Stimulated activated CD8-positive, alpha-beta memory T cell treated with anti-CD3 and anti-CD28 coated beads, Interleukin-4, amount 100 ng/mL, for 4 hours (primary cell): Measurements from ENCODE around the gene TIGD1.
"Not testable (repeated sequence)": the region's sequence is repeated elsewhere in the genome, so short reads cannot be mapped to it uniquely, and the experiment has no call there.

Experiments used
- DNase-seq, 2 donors: peaks; one replicate each; pipeline ENCODE4 v3.0.0-alpha.2; 2020; ENCODE audit warnings: low read depth in 2 of 2, low spot score in 1 of 2

Gene TIGD1

GRCh38 chr2:232539298-232540231 lies 10.8 kb downstream of the TIGD1 start, which contains the start of gene CHRNG:
TSS of gene CHRNG (plus strand) at chr2:232539692. CDS start at chr2:232539748, 56 bp downstream.
- DNase-seq: no peak

GRCh38 chr2:232538671-232539070 lies 11.7 kb downstream of the TIGD1 start:
- no peak for DNase-seq

DNA sequence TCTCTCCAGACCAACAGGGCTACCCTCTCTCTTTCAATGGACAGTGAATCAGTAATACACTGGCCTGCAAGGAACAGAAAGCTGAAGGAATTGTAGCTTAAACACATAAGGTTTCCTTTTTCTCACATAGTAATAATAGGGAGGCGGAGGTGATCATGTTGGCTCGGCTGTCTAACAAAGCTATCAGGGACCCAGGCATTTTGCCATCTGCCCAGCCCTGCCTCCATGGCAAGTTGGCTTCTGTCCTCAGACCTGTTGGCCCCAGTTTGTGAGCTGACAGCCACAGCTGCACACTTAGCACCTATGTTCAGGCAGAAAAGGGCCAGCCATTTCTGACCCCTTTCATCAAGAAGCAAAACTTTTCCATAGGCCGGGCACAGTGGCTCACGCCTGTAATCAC lies 12.9 kb downstream of the TIGD1 start:
- no peak for DNase-seq

DNA sequence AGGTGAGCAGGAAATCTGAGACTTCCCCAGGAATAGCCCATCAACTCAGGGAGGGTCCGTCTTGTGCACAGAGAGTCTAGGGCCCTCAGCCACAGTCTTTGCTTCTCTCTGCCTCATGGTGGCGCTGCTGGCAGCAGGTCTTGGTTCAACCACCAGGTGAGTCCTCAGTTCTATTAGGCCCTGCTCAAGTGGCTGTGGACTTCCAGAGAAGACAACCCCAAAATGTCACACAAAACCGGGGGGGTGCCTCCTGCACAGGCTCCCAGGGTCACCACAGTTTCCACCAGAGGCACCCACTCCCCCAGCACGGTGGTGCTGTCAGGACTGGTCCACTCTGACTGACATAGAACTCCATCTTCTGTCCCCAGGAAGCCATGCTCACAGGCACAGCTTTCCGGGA lies 13.3 kb downstream of the TIGD1 start:
- no peak for DNase-seq

DNA sequence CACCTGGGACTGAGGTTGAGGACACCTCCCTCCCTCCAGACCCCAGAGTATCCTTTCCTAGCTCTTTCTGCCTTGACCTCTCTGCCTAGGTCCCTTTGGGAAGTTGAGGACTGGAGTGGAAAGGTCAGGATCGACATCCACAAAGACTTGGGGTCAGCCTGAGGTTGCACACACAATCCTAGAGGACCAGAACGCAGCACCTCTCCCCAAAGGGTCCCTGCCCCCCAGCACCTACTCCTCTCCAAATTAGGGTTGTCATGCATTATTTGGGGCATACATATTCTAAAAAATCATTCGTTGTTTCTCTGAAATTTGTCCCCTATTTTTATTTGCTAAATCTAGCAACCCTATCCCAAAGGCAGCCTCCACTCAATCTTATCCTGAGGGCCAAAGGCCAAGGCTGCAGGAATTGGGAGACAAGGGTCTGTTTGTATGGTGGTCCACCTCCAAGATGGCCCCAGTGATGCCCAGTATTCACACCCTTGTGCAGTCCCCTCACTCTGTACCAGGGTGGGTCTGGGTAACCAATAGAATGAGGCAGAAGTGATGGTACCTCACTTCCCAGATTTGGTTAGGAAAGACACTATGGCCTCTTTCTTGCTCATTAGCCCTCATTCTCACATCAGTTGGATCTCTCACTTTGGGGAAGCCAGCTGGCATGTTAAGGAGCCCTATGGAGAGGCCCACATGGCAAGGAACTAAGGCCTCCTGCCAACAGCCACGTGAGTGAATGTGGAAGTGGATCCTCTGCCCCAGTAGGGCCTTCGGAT lies 14.4 kb downstream of the TIGD1 start:
- DNase-seq: no peak

GRCh38 chr2:232534940-232535651 lies 15.3 kb downstream of the TIGD1 start:
- no peak for DNase-seq

GRCh38 chr2:232533944-232534710 lies 16.2 kb downstream of the TIGD1 start:
- no peak for DNase-seq

DNA sequence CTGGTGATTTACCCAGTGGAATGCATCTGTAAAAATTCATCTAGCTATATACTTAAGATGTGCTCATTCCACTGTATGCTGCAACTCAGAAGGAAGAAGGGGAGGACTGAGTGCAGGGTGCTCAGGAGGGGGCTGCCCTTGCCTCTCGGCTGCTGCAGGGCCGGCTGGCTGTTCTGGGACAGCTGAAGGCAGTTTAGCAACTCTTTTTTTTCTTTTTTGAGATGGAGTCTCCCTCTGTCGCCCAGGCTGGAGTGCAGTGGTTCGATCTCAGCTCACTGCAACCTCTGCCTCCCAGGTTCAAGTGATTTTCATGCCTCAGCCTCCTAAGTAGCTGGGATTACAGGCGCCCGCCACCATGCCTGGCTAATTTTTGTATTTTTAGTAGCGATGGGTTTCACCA lies 17.5 kb downstream of the TIGD1 start:
- DNase-seq: not testable (repeated sequence)

GRCh38 chr2:232532419-232532818 lies 17.9 kb downstream of the TIGD1 start:
- DNase-seq: no peak

DNA sequence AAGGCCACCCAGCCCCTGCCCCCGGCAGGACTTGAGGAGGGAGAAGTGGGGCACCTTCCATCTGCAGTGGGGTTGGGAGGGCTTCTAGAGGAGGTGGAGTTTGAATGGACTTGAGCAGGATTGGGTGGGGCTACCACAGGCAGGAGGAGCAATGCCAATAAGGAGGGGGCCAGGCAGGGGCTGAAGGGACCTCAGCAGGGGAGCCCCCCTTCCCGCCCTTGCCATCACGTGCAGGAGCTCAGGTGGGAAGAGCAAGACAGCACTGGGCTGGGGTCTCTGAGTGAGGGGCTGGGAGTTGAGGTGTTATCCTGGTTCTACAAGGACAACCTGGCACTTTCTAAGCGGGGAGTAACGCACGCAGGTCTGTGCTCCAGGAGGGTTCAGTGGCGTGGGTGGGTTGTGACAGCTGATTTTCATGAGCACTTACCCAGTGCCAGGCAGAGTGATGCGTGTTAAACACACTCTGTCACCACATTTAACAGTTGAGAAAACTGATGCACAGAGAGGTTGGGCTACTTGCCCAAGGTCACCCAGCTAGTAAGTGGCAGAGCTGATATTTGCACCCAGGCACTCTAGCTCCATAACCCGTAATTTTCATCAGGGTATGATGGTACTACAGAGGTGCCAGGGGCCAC lies 19.6 kb downstream of the TIGD1 start:
- no peak for DNase-seq

DNA sequence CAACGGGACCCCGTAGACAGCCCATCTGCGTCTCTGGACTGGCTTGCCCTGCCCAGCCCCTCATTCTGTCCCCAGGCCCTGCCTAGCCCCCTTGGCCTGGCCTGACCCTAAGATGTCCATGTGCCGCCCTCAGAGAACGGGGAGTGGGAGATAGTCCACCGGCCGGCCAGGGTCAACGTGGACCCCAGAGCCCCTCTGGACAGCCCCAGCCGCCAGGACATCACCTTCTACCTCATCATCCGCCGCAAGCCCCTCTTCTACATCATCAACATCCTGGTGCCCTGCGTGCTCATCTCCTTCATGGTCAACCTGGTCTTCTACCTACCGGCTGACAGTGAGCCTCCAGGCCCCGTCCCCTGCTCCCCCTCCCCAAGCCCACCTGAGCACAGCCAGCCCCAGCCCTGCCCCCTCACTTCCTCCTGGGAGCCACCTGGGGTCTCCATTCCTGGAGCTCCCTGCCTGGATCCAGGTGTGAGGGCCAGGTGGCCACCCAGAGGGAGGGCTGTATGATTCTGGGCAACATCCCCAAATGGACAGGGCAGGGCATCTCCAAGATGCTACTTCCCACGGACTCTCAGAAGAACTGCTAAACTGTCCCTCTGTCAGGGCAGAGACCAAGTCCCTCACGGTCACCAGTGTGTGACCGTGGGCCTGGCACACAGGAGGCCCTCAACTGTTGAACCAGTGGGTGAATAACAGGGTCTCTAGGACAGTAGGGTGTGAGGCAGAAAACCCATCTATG lies 20.4 kb downstream of the TIGD1 start:
- no peak for DNase-seq

DNA sequence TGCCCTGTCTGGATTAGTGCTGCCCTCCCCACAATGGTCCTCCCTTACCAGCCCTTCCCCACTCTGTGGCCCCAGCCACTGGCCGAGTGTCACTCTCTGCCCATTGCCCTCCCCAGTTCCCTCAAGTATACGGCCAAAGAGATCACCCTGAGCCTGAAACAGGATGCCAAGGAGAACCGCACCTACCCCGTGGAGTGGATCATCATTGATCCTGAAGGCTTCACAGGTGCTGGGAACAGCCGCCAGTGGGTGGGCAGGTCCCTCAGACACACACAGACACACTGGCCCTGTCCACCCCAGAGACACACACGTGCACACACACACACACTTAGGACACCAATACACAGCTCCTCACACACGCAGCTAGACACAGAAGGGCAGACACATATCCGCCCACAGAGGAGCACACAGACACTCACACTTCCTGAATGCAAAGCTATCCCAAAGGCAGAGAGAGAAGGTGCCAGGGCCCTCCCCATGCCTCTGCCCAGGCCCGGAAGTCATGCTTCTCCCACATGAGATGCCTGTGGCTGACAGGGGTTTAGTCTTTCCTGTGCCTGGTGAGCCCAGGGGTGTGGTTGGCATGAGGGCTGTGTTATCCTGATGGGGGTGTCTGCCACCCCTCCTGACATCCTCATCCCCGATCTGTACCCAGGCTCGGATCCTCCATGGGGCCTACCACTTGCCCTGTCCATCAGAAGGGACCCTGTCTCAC lies 21.5 kb downstream of the TIGD1 start:
- no peak for DNase-seq

- no peak for DNase-seq
These were observed 22.4 kb downstream of the TIGD1 start for GRCh38 chr2:232527905-232528470.

DNA sequence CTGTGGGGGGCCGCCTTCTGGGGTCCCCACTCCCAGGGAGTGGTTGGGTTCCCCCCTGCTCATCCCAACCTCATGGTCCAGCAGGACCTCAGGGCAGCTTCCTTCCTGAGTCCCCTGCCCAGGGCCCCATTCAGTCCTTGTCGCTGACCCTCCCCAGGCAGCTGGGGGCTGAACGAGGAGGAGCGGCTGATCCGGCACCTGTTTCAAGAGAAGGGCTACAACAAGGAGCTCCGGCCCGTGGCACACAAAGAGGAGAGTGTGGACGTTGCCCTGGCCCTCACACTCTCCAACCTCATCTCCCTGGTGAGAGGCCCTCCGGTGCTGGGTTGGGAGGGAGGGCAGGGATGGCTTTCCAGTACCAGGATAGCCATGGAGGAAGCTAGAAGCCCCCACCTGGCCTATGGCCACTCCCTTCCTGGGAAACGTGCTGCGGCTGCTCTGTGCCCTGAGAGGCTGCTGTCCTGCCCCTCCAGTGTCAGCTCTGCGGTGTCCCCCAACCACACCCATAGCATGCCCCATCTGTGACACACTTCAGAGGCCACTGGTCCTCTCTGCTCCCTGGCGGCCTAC lies 23.9 kb downstream of the TIGD1 start:
- no peak for DNase-seq

GRCh38 chr2:232525791-232526371 lies 24.5 kb downstream of the TIGD1 start, which contains the start of gene CHRND:
TSS of gene CHRND (plus strand) at chr2:232526160. CDS start at chr2:232526216, 56 bp downstream.
- no peak for DNase-seq

- no peak for DNase-seq
These were observed 25.2 kb downstream of the TIGD1 start for GRCh38 chr2:232525199-232525598.

DNA sequence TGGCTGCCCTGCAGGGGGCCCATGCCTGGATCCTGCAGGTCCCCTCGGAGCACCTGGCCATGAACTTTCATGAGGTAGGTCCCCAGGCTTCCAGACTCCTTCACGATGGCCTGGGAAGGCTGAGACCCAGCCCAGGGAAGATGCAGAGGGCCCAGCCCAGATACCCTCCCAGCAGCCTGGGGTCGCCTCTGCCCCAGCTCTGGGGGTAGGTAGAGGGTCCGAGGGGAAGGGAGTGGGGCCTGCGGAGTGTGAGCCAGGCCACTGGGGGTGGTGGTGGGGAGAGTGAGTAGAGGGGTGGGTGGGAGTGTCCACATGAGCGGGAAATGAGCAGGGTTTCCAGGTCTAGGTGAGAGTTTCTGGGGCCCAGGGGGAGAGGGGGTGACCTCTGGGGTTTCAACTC lies 25.6 kb downstream of the TIGD1 start:
- DNase-seq: no peak
